Stomach (tissue), 4 donors: ENCODE results near the gene ENTPD6.

Experiments used
- CTCF ChIP-seq, 7 experiments: fragments of 450-650 bp in 4 of 7; fragments of 200-600 bp in 3 of 7; sonication (generic) in 3 of 7; IDR thresholded peaks; one replicate each; pipeline ENCODE4 v1.5.1; 2016 to 2019; ENCODE audit warnings: antibody characterized with exemption in 7 of 7, control low read depth in 2 of 7, mild to moderate bottlenecking in 1 of 7
- EP300 ChIP-seq: sonication (generic); formaldehyde crosslinking; IDR thresholded peaks from one replicate; pipeline ENCODE4 v1.6.1; 2017; ENCODE audit warnings: antibody characterized with exemption
- POLR2A ChIP-seq, 4 donors: fragments of 450-650 bp; IDR thresholded peaks; one replicate each; pipeline ENCODE4 v1.6.1; 2016; ENCODE audit warnings: antibody characterized with exemption in 4 of 4, control low read depth in 2 of 4, mild to moderate bottlenecking in 1 of 4, moderate library complexity in 1 of 4
- POLR2AphosphoS5 ChIP-seq, 3 donors: sonication (generic); formaldehyde crosslinking; IDR thresholded peaks; one replicate each; pipeline ENCODE4 v1.6.1; 2016; ENCODE audit warnings: antibody characterized with exemption in 3 of 3

- TF ChIP-seq POLR2AphosphoS5 (IDR thresholded peaks at IDR 0.05) = no peak
- no peak for TF ChIP-seq POLR2A (IDR thresholded peaks at IDR 0.05)
- TF ChIP-seq EP300 = no peak
- TF ChIP-seq CTCF (IDR thresholded peaks at IDR 0.05) = no peak
Measured at GRCh38 chr20:25150016-25150415, 45.5 kb upstream of the ENTPD6 start.
